Neural cell (in vitro differentiated cells): ENCODE measurements around the gene ABCA10. TPM values are rescaled to one million over a fixed set of nuclear protein-coding genes. Genes with fewer than 3 reads are reported as not detected.

Experiments
- H2AFZ ChIP-seq: fragments of 200-600, 300-800 bp; sonication (generic), shearing (Covaris generic); 2 replicates; pipeline ENCODE4 v1.6.0; 2014; ENCODE audit warnings: low read depth, mild to moderate bottlenecking, antibody characterized with exemption, low read length, moderate library complexity
- H3F3A ChIP-seq: fragments of 200-600 bp; shearing (Covaris generic); 2 replicates; pipeline ENCODE4 v1.6.1; 2016; ENCODE audit warnings: mild to moderate bottlenecking, moderate library complexity, mixed read lengths, antibody characterized with exemption, low read length; ENCODE audit not compliant: insufficient read depth, poor library complexity, severe bottlenecking
- H3K27ac ChIP-seq: fragments of 200-600, 300-800 bp; sonication (generic), shearing (Covaris generic); 2 replicates; pipeline ENCODE4 v1.5.1; 2014; ENCODE audit warnings: mild to moderate bottlenecking, low read length, moderate library complexity
- H3K27me3 ChIP-seq: fragments of 300-800, 200-600 bp; sonication (generic), shearing (Covaris generic); 2 replicates; pipeline ENCODE4 v1.6.0; 2014; ENCODE audit warnings: mild to moderate bottlenecking, low read depth, low read length, moderate library complexity; ENCODE audit not compliant: insufficient read depth
- H3K36me3 ChIP-seq: fragments of 300-800, 200-600 bp; sonication (generic), shearing (Covaris generic); 2 replicates; pipeline ENCODE4 v1.5.1; 2014; ENCODE audit warnings: mild to moderate bottlenecking, antibody characterized with exemption, low read length, moderate library complexity; ENCODE audit not compliant: insufficient read depth
- H3K4me2 ChIP-seq: fragments of 300-800, 200-600 bp; sonication (generic), shearing (Covaris generic); 2 replicates; pipeline ENCODE4 v1.6.0; 2014; ENCODE audit warnings: mild to moderate bottlenecking, low read length
- H3K4me3 ChIP-seq: fragments of 300-800, 200-600 bp; sonication (generic), shearing (Covaris generic); 2 replicates; pipeline ENCODE4 v1.5.1; 2014; ENCODE audit warnings: mild to moderate bottlenecking, low read length, moderate library complexity
- H3K79me2 ChIP-seq: fragments of 200-600 bp; shearing (Covaris generic); replicated peaks from 2 replicates; pipeline ENCODE4 v1.6.0; 2014; ENCODE audit warnings: mild to moderate bottlenecking, low read length, moderate library complexity; ENCODE audit not compliant: insufficient read depth
- H3K9ac ChIP-seq: fragments of 300-800, 200-600 bp; sonication (generic), shearing (Covaris generic); 2 replicates; pipeline ENCODE4 v1.6.1; 2016; ENCODE audit warnings: mild to moderate bottlenecking, low read length, mixed read lengths
- H3K9me2 ChIP-seq: fragments of 200-600 bp; shearing (Covaris generic); 2 replicates; pipeline ENCODE4 v1.6.1; 2016; ENCODE audit warnings: mild to moderate bottlenecking, low read length, mixed read lengths; ENCODE audit not compliant: insufficient read depth
- H3K9me3 ChIP-seq: fragments of 200-600, 300-800 bp; sonication (generic), shearing (Covaris generic); 2 replicates; pipeline ENCODE4 v1.6.1; 2016; ENCODE audit warnings: mild to moderate bottlenecking, mixed run types, low read length, moderate library complexity, mixed read lengths
- H4K20me1 ChIP-seq: fragments of 200-600 bp; shearing (Covaris generic); 2 replicates; pipeline ENCODE4 v1.6.1; 2016; ENCODE audit warnings: mild to moderate bottlenecking, mixed run types; ENCODE audit not compliant: insufficient read depth
- EP300 ChIP-seq: fragments of 450-650 bp; conservative IDR thresholded peaks from 2 replicates; pipeline ENCODE4 v1.6.1; 2014; ENCODE audit warnings: antibody characterized with exemption, mild to moderate bottlenecking, moderate library complexity; ENCODE audit not compliant: poor library complexity, severe bottlenecking
- EZH2 ChIP-seq: fragments of 200-600, 300-800 bp; shearing (Covaris generic), sonication (generic); IDR thresholded peaks from 2 replicates; pipeline ENCODE4 v1.6.1; 2014; ENCODE audit warnings: antibody characterized with exemption, low read length, borderline replicate concordance, mild to moderate bottlenecking; ENCODE audit not compliant: insufficient read depth, poor library complexity, severe bottlenecking
- MXI1 ChIP-seq: fragments of 450-650 bp; conservative IDR thresholded peaks from 2 replicates; pipeline ENCODE4 v1.6.1; 2014; ENCODE audit warnings: antibody characterized with exemption, mild to moderate bottlenecking; ENCODE audit not compliant: poor library complexity, severe bottlenecking
- POLR2AphosphoS5 ChIP-seq: IDR thresholded peaks from 2 replicates; pipeline ENCODE4 v1.6.1; 2012
- RAD21 ChIP-seq: fragments of 450-650 bp; conservative IDR thresholded peaks from 2 replicates; pipeline ENCODE4 v1.6.1; 2014; ENCODE audit warnings: antibody characterized with exemption, mild to moderate bottlenecking, moderate library complexity
- REST ChIP-seq: IDR thresholded peaks from 2 replicates; pipeline ENCODE4 v1.6.1; 2012; ENCODE audit warnings: borderline replicate concordance
- SMC3 ChIP-seq: fragments of 450-650 bp; conservative IDR thresholded peaks from 2 replicates; pipeline ENCODE4 v1.6.1; 2014; ENCODE audit warnings: antibody characterized with exemption, mild to moderate bottlenecking, moderate library complexity; ENCODE audit not compliant: poor library complexity
- TAF1 ChIP-seq: IDR thresholded peaks from 2 replicates; pipeline ENCODE4 v1.6.1; 2012; ENCODE audit warnings: low read depth
- polyA plus RNA-seq: library from polyadenylated mRNA; depleted of rRNA; stranded (reverse); fragments of >200 nt; gene quantifications from 2 replicates; pipeline ENCODE4 v1.2.3, GENCODE V29; 2014
- TF ChIP-seq, protein P1 (sequence below): fragments of 450-650 bp; IDR thresholded peaks from 2 replicates; pipeline ENCODE4 v1.5.1; 2014; ENCODE audit warnings: antibody characterized with exemption, mild to moderate bottlenecking, moderate library complexity; ENCODE audit not compliant: poor library complexity, severe bottlenecking

ABCA10 gene
- polyA plus RNA-seq, 1 donor from 2014 or later = 15.3 TPM

DNA sequence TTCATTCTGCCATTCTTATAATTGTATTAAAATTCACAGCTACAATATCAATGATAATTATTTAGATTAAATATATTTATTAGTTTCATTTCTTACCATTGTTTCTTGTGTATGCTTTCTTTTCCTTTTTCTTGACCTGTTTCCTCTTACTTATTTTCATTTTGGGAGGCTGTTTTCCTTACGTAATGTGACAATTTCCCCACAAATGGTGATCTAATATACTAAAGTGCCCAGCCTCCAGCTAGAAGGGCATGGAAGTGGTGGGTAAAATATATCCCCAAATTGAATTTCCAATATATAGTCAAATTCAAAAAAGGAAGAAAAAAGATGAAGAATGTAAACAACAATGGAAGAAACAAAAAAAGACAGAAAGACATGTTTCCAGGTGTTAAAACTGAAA lies 85.5 kb downstream of the ABCA10 start:
- H3K79me2 ChIP-seq = no peaks in the 10 kb centered on the region
- H3F3A ChIP-seq = no peaks in the 10 kb centered on the region
- H3K9ac ChIP-seq = no peak overlapping the region
- H3K4me3 ChIP-seq = no peak overlapping the region
- TF ChIP-seq TAF1 (no peak), RAD21 (no peak), POLR2AphosphoS5 (no peak), SMC3 (no peak), EP300 (no peak), MXI1 (no peak), REST (no peak), EZH2 (no peak)
- TF ChIP-seq, protein P1, sequence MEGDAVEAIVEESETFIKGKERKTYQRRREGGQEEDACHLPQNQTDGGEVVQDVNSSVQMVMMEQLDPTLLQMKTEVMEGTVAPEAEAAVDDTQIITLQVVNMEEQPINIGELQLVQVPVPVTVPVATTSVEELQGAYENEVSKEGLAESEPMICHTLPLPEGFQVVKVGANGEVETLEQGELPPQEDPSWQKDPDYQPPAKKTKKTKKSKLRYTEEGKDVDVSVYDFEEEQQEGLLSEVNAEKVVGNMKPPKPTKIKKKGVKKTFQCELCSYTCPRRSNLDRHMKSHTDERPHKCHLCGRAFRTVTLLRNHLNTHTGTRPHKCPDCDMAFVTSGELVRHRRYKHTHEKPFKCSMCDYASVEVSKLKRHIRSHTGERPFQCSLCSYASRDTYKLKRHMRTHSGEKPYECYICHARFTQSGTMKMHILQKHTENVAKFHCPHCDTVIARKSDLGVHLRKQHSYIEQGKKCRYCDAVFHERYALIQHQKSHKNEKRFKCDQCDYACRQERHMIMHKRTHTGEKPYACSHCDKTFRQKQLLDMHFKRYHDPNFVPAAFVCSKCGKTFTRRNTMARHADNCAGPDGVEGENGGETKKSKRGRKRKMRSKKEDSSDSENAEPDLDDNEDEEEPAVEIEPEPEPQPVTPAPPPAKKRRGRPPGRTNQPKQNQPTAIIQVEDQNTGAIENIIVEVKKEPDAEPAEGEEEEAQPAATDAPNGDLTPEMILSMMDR = no peak
- H3K27me3 ChIP-seq = no peaks in the 10 kb centered on the region
- H3K27ac ChIP-seq = no peak overlapping the region
- H3K4me2 ChIP-seq = no peak overlapping the region
- no peaks in the 10 kb centered on the region for H3K36me3 ChIP-seq
- H4K20me1 ChIP-seq = no peaks in the 10 kb centered on the region
- H3K9me3 ChIP-seq = no peaks in the 10 kb centered on the region
- H2AFZ ChIP-seq = no peak overlapping the region
- no peaks in the 10 kb centered on the region for H3K9me2 ChIP-seq

- no peaks in the 10 kb centered on the region for H4K20me1 ChIP-seq
- no peak for TF ChIP-seq REST
- no peak for TF ChIP-seq EP300
- no peak for TF ChIP-seq MXI1
- TF ChIP-seq, protein P1 = no peak
- TF ChIP-seq EZH2 = no peak
- TF ChIP-seq TAF1 = no peak
- no peak for TF ChIP-seq POLR2AphosphoS5
- no peak for TF ChIP-seq RAD21
- TF ChIP-seq SMC3 = no peak
- no peaks in the 10 kb centered on the region for H3F3A ChIP-seq
- no peaks in the 10 kb centered on the region for H3K36me3 ChIP-seq
- H2AFZ ChIP-seq = no peak overlapping the region
- no peaks in the 10 kb centered on the region for H3K9me2 ChIP-seq
- no peaks in the 10 kb centered on the region for H3K27me3 ChIP-seq
- H3K27ac ChIP-seq = no peak overlapping the region
- H3K9me3 ChIP-seq = no peaks in the 10 kb centered on the region
- H3K9ac ChIP-seq = no peak overlapping the region
- no peak overlapping the region for H3K4me3 ChIP-seq
- no peaks in the 10 kb centered on the region for H3K79me2 ChIP-seq
- no peak overlapping the region for H3K4me2 ChIP-seq
Measured at GRCh38 chr17:69142175-69142802, 86.3 kb downstream of the ABCA10 start.
